HTR-8/SVneo (cell line): ENCODE measurements around the gene WDR27.
A peak's percentile ranks its signal among the peaks of the same experiment; 100 is the strongest.
"Not testable (repeated sequence)": the region's sequence is repeated elsewhere in the genome, so short reads cannot be mapped to it uniquely, and the experiment has no call there.

Experiments
- DNase-seq: peaks from one replicate; pipeline ENCODE4 v3.0.0; 2011; ENCODE audit warnings: low spot score, mixed read lengths; ENCODE audit not compliant: insufficient read length
- FAIRE-seq: peaks from 2 replicates; lab custom pipeline; 2011; peaks lifted over from hg19 to GRCh38; lab: Jason Lieb, UNC

WDR27 gene

DNA sequence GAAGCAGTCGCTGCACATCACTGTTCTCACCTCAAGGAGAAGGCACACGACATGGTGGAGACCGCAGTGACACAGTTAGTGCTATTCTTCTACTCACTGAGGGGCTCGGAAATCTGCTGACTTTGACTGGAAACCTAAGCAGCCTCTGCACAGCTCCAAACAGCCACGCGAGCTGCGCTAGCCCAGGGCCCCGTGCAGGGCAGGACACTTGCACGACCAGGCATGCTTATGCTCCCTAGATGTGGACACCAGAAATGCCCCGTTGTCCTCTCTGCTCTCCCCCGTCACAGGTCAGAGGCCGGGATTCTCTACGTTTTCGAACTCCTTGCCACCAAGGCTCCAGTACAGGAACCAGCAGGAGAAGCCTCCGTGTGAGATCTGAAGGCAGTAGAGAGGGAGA, 201.1 kb downstream of the WDR27 start:
- DNase-seq (no peak), FAIRE-seq (no peak)

DNA sequence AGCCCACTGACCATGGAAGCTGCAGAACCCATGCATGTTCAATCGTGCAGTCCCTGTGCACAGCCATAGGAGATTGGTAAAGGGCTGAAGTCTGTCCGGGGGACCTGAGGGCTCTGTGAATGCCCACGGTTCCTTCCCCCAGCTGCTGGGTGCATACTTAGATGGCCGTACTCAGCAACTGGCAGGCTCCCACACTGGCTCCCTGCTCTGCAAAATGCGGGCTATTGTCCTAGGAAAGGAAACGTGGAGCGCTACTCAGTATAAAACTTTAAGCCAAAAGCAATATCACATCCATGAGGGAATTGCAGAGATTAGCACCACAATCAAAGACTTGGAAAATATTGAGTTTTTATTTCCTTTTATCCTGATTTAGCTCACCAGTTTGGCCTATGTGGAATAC, 202.0 kb downstream of the WDR27 start:
- DNase-seq (no peak), FAIRE-seq (no peak)

DNA sequence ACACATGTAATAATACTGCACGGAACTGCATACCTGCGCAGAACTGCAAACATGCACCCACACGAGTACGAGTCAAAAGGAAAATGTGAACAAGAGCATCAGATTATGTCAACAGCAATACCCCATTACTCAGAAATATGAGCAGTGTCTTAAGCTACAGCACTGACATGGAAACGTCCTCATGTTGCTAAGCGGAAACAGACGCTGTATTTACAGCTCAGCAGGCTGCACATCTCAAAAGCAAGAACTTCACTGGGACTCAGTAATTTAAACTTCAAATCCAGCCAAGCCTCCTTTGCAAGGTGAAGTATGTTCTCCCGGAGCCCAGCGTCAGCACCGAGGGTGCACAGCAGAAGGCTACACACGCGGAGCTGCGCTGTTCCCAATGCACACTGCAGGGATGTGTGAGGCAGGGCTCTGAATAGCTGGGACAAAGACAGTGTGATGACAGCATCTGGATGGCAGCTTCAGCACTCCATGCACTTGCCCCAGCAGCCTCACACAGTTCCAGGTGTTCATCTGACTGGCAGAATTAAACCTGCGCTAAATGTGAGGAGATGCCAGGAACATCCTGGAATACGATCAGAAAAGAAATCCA, 202.8 kb downstream of the WDR27 start:
- DNase-seq = no peak
- FAIRE-seq = no peak

DNA sequence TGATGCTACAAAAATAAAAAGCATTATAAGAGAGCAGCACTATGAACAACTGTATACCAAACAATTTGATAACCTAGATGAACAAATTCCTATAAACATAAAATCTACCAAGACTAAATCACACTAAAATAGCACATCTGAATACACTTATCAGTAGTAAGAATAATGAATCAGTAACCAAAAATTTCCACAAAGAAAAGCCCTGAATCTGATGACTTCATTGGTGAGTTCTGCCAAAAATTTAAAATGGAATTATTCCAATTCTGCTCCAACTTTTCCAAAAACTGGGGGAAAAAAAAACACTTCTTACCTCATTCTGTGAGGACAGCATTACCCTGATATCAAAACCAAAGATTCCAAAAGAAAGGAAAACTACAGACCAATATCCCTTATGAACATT, 206.2 kb downstream of the WDR27 start:
- no peak for FAIRE-seq
- no peak for DNase-seq

DNA sequence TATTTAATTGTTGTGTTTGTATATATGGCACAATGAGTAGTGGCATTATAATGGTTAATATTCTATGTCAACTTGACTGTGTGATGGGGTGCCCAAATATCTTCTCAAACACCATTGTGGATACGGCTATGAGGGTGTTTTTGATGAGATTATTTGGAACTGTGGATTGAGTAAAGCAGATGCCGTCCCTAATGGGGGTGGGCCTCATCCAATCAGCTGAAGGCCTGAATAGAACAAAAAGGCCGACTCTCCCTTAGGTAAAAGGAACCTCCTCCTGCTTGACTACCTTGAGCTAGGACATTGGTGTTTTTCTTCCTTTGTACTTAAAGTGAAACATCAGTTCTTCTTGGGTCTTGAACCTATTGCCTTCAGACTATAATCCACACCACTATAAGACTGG, 207.8 kb downstream of the WDR27 start:
- FAIRE-seq = no peak

DNA sequence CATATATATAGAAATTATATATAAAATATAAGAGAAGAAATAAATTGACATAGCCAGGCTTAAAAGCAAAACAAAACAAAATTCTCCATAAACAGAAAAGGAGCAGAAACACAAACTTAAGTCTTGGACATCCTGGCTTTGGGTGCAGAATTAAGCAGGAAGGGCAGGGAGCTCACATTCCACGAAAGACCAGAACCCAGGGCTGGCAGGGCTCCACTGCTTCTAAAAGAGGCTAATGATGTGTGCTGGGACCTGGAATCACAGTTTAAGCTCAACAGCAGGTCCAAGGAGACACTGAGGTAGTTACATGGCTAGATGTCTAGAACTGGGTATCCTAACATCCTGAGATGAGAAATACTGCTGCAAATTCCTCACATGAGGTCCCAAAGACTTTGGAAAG, 210.3 kb downstream of the WDR27 start:
- FAIRE-seq (no peak), DNase-seq (no peak)

More for the DNA sequence above, 207.8 kb downstream of the WDR27 start:
- no peak for DNase-seq

DNA sequence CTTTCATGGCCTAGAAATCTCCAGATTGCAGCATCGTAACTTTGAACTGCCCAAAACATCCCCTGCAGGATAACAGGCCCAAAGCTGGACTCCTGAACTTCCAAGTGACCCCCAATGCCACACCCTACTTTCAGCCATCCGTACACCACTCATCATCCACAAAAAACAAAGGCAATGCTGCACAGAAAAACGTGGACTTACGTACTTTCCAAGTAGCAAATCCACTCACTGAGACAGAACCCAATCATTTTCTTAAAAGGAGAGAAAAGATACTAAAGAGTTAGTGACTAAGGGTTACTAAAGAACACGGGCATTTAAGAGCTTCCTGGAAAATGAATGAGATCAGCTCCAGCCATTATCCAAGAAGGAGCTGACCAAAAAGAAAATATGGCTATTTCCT, 211.0 kb downstream of the WDR27 start:
- FAIRE-seq = no peak

DNA sequence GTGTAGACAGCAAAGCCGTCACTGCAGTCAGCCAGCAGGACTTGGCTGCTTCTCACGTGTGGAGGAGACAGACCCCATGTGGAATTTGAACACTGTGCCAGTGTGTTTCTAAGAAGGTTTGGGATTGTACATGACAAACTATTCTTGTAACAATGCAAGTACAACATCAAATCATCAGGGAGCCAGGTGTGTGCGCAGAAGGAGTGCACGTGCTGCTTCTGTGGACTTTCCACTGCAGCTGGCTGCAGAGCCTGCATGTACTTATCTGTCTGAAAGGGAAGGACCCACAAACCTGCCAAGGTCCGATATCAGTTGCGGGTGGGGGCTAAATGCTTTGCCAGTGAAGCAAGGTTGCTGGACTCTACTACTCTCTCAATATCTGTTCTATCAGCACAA, 211.6 kb downstream of the WDR27 start:
- no peak for DNase-seq
- FAIRE-seq = no peak

More for the DNA sequence above, 211.0 kb downstream of the WDR27 start:
- DNase-seq = no peak

DNA sequence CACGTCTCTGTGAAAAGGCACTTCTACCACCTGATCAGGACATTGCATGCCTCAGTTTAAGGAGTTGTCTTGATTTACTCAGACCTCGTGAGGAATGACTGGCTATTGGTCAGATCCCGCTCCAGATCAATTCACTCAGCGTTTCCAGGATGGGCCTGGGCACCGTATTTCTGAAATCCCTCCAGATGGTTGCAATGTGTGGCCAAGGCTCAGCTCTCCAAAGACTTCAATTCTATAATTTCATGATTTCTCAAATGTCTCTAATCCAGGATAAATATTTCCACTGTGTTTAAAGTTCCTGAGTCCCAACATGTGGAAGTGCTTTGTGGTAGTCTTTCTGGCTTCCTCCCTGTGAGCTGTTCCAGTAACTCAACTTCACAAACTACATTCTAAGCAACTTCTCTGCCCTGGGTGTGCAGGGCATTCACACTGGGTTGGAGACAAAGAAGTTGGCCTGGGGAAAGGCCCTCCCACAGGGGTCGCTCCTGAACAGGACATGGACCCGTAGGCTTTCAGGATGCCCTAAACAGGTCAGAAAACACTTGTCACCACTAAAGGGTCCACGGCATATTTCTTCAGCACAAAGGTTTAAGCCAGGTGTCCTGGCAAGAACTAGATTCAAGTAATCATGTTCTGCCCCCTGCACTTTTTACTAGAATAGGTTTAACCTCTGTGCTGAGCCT, 212.1 kb downstream of the WDR27 start:
- DNase-seq (no peak), FAIRE-seq (no peak)

DNA sequence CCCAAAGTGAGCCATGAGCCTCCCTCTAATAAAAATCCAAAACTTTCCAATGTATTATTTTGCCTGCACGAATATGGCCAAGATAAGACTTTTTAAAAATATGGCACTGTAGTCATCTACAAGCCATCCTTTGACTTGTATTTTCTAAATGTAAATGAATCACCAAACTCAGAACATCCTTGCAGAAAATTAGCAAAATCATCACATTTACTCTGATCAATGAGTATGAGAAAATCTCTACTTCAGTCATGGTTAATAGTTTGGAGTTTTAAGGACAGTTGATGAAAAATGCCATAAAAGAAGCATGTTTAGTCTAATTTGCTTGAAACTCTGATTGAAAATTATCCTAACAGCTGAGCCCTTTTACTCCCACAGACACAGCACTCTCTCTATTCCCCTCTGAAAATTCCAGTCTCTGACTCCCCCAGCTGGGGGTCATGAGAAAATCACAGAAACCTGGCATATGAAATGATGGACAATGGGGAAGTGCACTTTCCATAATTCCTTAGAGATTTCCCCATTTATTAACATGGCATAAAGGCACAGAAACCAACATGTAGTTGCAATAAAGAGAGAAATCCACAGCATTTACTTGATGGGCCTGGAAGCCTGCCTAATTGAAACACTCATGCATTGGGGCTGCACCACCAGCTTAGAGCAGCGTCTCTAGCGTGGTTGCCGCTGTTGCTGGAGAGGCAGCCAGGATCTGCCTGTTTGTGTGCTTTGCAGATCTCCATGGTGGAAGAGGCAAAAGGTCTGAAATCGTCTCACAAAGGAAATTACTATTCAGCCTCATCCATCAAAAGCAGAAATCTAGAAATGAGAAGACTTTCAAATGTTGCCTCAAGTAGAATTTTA, 214.0 kb downstream of the WDR27 start:
- FAIRE-seq = no peak

DNA sequence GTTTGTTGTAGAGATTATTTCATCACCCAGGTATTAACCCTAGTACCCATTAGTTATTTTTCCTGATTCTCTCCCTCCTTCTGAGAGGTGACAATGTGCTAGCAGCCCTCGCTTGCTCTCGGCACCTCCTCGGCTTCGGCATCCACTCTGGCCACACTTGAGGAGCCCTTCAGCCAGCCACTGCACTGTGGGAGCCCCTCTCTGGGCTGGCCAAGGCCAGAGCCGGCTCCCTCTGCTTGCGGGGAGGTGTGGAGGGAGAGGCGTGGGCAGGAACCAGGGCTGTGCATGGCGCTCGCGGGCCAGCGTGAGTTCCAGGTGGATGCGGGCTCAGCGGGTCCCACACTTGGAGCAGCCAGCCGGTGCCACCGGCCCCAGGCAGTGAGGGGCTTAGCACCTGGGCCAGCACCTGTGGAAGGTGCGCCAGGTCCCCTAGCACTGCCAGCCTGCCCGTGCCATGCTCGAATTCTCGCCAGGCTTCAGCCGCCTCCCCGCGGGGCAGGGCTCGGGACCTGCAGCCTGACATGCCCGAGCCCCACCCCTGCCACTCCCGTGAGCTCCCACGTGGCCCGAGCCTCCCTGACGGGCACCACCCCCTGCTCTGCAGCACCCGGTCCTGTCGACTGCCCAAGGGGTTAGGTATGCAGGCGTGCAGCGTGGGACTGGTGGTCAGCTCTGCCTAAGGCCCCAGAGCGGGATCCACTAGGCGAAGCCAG, 221.9 kb downstream of the WDR27 start:
- no peak for FAIRE-seq

More for the DNA sequence above, 214.0 kb downstream of the WDR27 start:
- peak; percentile 2 for DNase-seq

DNA sequence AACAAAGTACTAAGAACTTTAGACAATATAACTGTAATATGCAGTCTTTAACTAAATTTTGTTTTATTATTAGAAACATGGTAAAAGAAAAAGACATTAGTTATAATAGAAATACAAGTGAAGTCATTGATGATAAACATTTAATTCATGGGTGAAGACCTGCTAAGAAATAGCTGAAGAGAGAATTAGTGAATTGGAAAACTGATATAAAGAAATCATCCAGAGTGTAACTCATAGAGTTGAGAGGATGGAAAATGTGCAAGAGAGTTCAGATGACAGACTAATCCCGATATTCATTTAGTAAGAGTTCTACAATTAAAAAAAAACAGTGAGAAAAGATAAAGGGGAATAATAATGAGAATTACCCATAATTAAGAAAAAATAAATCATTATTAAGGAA, 227.5 kb downstream of the WDR27 start:
- DNase-seq (no peak), FAIRE-seq (no peak)

More for the DNA sequence above, 221.9 kb downstream of the WDR27 start:
- DNase-seq = no peak

DNA sequence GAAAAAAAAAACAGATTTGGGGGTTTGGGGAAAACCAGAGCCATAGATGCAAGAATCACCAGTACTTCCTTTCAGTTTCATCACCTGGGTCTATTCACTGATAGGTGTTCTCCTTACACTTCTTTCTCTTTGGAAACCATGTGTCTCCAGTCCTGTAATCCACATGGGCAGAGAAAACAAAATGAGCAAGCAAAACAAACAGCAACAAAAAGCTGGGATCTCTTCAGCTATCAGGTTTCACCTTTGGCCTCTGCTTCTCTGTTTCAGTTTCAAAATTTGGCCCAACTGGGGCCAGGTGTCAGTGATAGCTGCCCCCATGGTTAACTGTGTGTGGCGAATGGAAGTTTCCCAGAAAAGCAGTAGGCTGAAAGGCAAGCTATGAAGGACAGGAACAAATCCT, 228.2 kb downstream of the WDR27 start:
- FAIRE-seq (no peak), DNase-seq (no peak)

DNA sequence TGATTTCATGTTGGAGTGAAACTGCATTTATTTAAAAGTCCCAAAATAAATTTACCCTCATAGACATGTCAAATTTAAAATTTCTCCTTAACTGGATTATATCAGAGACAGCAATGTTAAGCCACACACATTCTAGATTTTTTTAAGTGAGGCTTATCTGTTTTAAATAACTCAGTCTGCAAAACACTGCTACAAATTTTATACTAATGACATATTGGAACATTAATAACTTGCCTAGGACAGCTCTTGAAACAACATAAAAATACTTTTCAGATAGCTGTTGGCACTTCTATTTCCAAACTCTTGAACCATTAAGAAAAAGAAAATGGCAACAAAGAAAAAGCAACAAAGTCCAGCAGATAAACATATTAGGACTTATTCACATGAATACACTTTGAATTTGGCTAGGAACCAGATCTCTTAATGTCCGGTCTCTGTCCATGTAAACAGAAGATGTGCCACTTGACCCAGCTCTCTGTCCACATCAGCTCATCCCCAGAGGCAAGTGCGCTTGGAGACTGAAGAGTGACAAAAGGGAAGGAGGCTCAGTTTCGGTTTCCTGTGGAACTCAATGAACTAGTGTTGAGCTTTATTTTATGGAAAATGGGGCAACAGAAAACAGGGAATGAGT, 228.9 kb downstream of the WDR27 start:
- no peak for FAIRE-seq
- DNase-seq = no peak

DNA sequence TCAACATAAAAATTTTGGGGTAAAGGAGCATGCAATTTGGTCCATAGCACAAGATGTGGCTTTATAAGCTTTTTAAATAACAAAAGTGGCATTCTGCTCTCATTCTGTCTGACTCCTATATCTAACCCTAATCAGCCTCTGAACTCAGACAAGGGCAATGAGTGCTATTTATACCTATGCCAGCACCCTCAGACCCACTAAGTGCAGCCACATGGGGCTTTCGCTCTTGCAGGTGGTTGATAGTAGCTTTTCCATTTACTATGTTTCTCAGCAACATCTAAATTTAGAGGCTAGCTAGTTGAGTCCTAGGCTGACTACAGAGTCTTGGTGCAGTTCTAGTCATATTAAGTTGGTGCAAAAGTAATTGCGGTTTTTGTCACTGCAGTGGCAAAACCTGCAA, 231.0 kb downstream of the WDR27 start:
- FAIRE-seq = no peak
- DNase-seq = no peak

DNA sequence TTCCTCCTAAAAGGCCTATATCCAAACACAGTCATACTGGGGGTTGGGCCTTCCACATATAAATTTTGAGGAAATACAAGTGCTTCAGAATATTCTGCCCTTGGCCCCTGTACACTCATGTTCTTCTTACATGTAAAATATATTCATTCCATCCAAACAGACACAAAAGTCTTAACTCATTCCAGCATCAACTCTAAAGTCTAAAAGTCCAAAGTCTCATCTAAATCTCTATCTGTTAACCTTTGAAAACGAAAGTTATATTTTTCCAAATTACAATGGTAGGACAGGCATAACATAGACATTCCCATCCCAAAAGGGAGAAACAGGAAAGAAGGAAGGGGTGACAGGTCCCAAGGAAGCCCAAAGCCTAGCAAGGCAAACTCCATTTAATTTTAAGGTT, 232.8 kb downstream of the WDR27 start:
- FAIRE-seq = no peak
- no peak for DNase-seq

DNA sequence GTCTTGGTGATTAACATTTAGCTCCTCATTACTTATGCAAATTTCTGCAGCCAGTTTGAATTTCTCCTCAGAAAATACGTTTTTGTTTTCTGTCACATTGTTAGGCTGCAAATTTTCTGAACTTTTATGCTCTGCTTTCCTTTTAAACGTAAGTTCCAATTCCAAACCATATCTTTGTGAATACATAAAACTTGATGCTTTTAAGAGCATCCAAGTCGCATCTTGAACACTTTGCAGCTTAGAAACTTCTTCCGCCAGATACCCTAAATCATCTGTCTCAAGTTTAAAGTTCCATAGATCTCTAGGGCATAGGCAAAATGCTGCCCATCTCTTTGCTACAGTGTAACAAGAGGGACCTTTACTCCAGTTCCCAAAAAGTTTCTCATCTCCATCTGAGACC, 234.1 kb downstream of the WDR27 start:
- FAIRE-seq, DNase-seq: not testable (repeated sequence)

DNA sequence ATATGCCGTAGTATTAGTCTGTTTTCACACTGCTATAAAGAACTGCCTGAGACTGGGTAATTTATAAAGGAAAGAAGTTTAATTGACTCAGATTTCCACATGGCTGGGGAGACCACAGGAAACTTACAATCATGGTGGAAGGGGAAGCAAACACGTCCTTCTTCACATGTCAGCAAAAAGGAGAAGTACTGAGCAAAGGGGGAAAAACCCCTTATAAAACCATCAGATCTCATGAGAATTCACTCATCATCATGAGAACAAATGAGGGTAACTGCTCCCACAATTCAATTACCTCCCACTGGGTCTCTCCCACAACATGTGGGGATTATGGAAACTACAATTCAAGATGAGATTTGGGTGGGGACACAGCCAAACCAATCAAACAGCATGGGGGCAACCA, 235.6 kb downstream of the WDR27 start:
- not testable (repeated sequence) for FAIRE-seq, DNase-seq

DNA sequence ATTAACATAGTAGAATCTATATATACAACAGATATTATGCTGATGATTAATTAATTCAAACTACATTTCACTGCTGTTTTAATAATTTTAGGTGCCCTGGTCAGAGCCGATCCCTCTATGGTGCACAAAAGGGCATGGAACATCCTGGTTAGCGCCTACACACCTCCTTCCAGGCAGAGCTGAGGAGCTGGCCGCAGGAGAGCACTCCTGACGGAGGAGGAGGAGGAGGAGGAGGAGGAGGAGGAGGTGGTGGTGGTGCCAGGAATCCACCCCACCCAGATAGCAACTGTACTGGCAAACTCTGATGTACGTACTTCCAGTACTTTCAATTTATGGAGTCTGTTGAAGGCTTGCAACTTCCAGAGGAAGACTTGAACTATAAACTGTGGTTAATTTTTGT, 244.1 kb downstream of the WDR27 start:
- DNase-seq = no peak
- FAIRE-seq = no peak

DNA sequence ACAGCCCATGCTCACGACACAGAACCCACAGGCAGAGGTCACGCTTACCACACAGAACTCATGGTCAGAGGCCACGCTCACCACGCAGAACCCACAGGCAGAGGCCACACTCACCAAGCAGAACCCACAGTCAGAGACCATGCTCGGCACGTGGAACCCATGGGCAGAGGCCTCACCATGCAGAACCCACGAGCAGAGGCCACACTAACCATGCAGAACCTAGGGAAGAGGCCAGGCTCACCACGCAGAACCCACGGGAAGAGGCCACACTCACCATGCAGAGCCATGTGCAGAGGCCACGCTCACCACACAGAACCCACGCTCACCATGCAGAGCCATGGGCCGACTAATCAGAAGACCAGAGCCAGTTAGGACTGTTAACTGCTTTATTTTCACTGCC, 245.0 kb downstream of the WDR27 start:
- FAIRE-seq (no peak), DNase-seq (no peak)
